Panc1 (cell line): Measurements from ENCODE around the gene TAS1R2.

Source experiments
- CTCF ChIP-seq: fragments of 450-650 bp; IDR thresholded peaks from 2 replicates; pipeline ENCODE4 v1.5.1; 2017; ENCODE audit warnings: mild to moderate bottlenecking
- POLR2AphosphoS5 ChIP-seq: IDR thresholded peaks from 2 replicates; pipeline ENCODE4 v1.6.1; 2012; ENCODE audit warnings: mild to moderate bottlenecking, low read depth, low read length, moderate library complexity
- REST ChIP-seq, 2 experiments: IDR thresholded peaks; 2 replicates each; pipeline ENCODE4 v1.6.1; 2011 to 2012; ENCODE audit warnings: low read depth in 2 of 2, control low read depth in 1 of 2, low read length in 1 of 2, mild to moderate bottlenecking in 1 of 2, moderate library complexity in 1 of 2; ENCODE audit not compliant: insufficient read depth in 1 of 2

GRCh38 chr1:18819203-18819602 lies 40.3 kb downstream of the TAS1R2 start:
- TF ChIP-seq CTCF = no peak
- no peak for TF ChIP-seq POLR2AphosphoS5
- no peak for TF ChIP-seq REST (IDR thresholded peaks at IDR 0.05; ENCODE audit: insufficient read depth in 1 of 2, low read depth in 2 of 2, low read length in 1 of 2)
